HG03342 (cell line): Measurements from ENCODE around the gene C2.
"Not testable (repeated sequence)": the region's sequence is repeated elsewhere in the genome, so short reads cannot be mapped to it uniquely, and the experiment has no call there.

ENCODE experiments used
- ATAC-seq: cut with Tn5 transposase; IDR thresholded peaks from one replicate; pipeline ENCODE4 v1.9.1; 2021; ENCODE audit warnings: mild to moderate bottlenecking, moderate library complexity; ENCODE audit not compliant: unreplicated experiment

The C2 gene

DNA sequence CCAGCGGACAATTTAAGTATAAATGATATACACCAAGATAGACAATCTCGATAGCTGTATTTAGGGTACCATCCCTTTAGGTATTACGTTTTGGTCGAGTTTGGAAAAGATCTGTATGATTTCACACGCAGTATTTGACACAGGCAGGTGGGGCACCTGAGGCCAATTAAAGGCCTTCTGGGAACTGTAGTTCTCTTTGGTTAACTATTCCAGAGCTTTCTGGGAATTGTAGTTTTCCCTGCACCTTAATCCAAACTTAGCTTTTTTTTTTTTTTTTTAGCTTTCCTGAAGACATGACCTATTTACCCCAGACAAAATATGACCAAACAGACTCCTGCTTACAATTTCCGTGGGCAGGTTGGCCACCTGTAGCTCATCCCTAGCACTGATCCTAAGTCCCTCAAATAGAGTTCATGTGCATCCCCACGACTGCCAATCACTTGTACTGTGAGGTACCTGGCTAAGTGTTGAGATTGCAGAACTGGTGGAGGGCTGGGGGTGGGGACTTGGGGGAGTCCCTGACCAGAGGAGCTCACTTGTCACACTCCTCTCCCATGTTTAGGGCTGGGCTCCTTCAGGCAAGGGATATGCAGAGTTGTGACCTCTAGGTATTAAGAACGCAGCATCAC is 29.0 kb upstream of the C2 start:
- ATAC-seq: no peak

- ATAC-seq: no peak
Observed at GRCh38 chr6:31899215-31899614, 28.3 kb upstream of the C2 start.

DNA sequence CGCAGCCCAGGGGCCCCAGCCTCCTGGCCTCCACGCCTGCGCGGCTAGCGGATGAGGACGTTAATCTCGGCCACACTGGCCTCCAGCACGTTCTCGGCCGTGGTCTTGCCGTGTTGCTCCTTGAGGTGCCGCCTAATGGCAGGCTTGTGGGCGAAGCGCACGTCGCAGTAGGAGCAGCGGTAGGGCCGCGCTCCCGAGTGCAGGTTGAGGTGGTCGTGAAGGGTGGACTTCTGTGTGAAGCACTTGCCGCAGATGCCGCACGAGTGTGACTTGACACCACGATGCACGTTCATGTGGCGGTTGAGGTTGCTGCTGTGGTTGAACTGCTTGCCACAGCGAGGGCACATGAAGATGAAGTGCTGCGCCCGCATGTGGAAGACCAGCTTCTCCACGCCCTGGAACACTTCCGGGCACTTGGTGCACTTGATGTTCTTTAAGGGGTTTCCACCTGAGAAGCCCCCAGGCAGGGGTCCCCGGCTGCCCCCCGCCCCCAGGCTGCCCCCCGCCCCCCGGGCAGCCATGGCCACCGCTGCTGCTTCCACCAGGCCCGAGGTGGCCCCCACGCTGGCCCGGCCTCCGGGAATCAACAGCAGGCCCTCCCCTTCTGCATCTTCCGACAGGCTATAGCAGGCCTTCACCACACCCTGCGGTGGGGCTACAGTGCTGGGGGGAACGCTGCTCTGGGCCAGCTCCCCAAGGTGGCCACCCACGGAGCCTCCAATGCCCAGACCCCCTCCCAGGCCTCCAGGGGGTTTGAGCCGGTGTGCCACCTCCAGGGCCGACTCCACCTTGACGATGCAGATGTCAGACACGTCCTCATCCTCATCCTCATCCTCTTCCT is 27.4 kb upstream of the C2 start:
- ATAC-seq: no peak

- ATAC-seq: no peak
Observed at GRCh38 chr6:31900917-31901414, 26.6 kb upstream of the C2 start.

GRCh38 chr6:31901415-31901952 is 26.0 kb upstream of the C2 start:
- no peak for ATAC-seq

DNA sequence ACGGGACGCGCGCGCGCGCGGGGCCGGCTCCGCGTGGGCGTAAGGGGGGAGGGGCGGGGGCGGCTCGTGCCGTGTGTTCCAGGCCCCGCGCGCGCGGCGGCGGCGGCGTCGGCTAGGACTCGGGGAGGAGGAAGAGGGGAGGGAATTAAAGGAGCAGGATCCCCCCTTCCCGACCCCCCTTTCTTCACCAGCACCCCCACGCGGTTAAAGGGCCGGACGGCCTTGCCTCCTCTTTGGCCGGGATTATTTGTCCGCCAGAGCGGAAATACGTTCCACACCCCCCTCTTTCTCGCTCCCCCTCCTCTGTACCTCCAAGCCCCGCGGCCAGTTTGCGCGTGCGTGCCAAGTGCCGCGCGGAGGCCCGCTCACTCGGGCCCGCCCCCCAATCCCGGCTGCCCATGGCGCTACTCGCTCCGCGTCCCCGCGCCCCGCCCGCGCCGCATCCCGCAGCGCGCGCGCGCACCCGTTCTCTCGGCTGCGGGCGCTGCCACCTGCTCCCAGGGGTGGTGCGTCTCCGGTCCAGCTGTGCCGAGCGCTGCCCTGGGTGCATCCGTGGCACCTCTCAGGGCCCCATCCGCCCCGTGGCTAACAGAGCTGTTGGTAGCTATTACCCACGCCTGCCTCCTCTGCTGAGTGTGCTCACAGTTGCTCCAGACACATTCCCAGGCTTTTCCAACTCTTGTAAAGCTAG is 25.4 kb upstream of the C2 start, which contains the start of gene ZBTB12:
Gene ZBTB12, minus strand, starts transcription at position 134 of the 691 bp plus-strand sequence. CDS start 781 bp downstream, outside the sequence.
- ATAC-seq: peak; percentile 53

- no peak for ATAC-seq
Observed at GRCh38 chr6:31903957-31904356, 23.6 kb upstream of the C2 start.

GRCh38 chr6:31905041-31905440 is 22.5 kb upstream of the C2 start:
- ATAC-seq: no peak

GRCh38 chr6:31906122-31906521 is 21.4 kb upstream of the C2 start:
- ATAC-seq: no peak

GRCh38 chr6:31906727-31907126 is 20.8 kb upstream of the C2 start:
- ATAC-seq: not testable (repeated sequence)

GRCh38 chr6:31907158-31907813 is 20.2 kb upstream of the C2 start:
- no peak for ATAC-seq

- not testable (repeated sequence) for ATAC-seq
Observed at GRCh38 chr6:31908255-31908654, 19.3 kb upstream of the C2 start.

GRCh38 chr6:31908791-31909190 is 18.7 kb upstream of the C2 start:
- peak; percentile 83 for ATAC-seq

DNA sequence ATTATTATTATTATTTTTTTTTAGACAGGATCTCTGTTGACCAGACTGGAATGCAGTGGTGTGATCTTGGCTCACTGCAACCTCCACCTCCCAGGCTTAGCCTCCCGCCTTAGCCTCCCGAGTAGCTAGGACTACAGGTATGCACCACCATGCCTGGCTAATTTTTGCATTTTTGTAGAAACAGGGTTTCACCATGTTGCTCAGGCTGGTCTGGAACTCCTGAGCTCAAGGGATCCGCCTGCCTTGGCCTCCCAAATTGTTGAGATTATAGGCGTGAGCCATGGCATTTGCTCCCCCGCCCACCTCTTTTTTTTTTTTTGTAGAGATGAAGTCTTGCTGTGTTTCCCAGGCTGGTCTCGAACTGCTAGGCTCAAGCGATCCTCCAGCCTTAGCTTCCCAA is 18.2 kb upstream of the C2 start:
- not testable (repeated sequence) for ATAC-seq

GRCh38 chr6:31911826-31912585 is 15.5 kb upstream of the C2 start:
- ATAC-seq: no peak

- ATAC-seq: no peak
Observed at GRCh38 chr6:31915351-31915750, 12.2 kb upstream of the C2 start.

DNA sequence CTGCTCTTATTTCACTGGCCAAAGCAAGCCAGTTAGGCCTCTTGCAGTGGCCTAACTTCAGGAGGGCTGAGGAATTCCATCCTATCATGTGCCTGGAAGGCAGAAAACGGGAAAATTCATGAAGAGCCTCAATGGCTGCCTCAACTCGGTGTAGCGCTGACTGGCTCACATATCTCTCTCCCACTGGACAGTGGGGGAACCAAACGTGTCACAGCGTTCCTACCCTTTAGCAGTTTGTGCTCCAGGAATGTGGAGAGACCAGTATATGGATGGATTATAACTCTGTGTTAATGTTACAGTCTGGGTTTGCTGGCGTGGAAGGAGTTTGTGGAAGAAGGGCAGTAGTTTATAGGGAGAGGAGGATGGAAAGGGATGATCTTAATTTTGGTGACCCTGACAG is 11.8 kb upstream of the C2 start:
- ATAC-seq: no peak

DNA sequence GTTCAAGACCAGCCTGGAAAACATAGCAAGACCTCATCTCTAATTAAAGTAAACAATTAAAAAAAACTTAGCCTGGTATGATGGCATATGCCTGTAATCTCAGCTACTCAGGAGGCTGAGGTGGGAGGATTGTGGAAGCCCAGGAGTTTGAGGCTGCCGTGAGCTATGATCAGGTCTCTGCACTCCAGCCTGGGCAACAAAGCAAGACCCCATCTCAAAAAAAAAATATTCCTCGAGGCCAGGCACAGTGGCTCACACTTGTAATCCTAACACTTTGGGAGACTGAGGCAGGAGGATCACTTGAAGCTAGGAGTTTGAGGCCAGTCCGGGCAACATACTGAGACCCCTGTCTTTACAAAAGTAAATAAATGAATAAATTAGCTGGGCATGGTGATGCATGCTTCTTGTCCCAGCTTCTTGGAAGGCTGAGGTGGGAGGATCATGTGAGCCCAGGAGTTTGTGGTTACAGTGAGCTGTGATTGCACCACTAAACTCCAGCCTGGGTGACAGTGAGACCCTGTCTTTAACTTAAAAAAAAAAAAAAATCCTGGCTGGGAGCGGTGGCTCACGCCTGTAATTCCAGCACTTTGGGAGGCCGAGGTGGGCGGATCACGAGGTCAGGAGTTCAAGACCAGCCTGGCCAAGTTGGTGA is 9.3 kb upstream of the C2 start:
- no peak for ATAC-seq

- no peak for ATAC-seq
Observed at GRCh38 chr6:31919624-31920303, 7.8 kb upstream of the C2 start.
